ENCODE data around the gene MTHFD1L. TPM values are rescaled to one million over a fixed set of nuclear protein-coding genes. Genes with fewer than 3 reads are reported as not detected.

MTHFD1L gene
- total RNA-seq, 1 donor from 2014 or later: 107 TPM

DNA sequence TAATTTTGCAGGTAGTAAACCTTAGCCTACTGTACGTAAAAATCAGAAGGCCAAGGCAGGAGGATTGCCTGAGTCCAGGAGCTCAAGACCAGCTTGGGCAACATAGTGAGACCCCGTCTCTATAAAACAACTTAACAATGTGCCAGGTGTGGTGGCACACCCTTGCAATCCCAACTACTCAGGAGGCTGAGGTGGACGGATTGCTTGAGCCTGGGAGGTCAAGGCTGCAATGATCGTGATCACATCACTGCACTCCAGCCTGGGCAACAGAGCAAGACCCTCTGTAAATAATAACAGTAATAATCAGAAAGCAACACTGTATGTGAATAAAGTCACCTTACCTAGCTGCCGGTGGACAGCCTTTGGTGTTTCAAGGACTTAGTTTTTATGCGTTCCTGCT lies 48.9 kb downstream of the MTHFD1L start:
- no peaks in the 10 kb centered on the region for H3K27me3 Mint-ChIP-seq (ENCODE audit: low read depth, unreplicated experiment)
- H3K27ac ChIP-seq (ENCODE audit: low read depth, low read length): no peak overlapping the region
- H3K4me1 ChIP-seq (ENCODE audit: insufficient read depth, low read length): no peaks in the 10 kb centered on the region
- no peak overlapping the region for H2AFZ ChIP-seq (ENCODE audit: low read depth, low read length)
- no peaks in the 10 kb centered on the region for H3K4me1 Mint-ChIP-seq (ENCODE audit: low read depth, unreplicated experiment)
- no peak overlapping the region for H3K27ac Mint-ChIP-seq (ENCODE audit: unreplicated experiment)
- H3K9me3 Mint-ChIP-seq (ENCODE audit: unreplicated experiment): no peaks in the 10 kb centered on the region
- no peaks in the 10 kb centered on the region for H3K27me3 ChIP-seq (ENCODE audit: insufficient read depth, low read length)
- peaks cover 8% of the 10 kb centered on the region for H3K36me3 ChIP-seq (ENCODE audit: insufficient read depth, low read length)
- H3K4me2 ChIP-seq (ENCODE audit: low read length): no peak overlapping the region
- no peak overlapping the region for H3K4me3 Mint-ChIP-seq (ENCODE audit: unreplicated experiment)
- no peak overlapping the region for H3K4me3 ChIP-seq (ENCODE audit: insufficient read depth, low read depth, low read length)
- peaks cover 29% of the 10 kb centered on the region for H3K36me3 Mint-ChIP-seq (ENCODE audit: low read depth, unreplicated experiment)
- no peaks in the 10 kb centered on the region for H3K9me3 ChIP-seq (ENCODE audit: insufficient read depth, low read depth, low read length)
- TF ChIP-seq, protein P1, sequence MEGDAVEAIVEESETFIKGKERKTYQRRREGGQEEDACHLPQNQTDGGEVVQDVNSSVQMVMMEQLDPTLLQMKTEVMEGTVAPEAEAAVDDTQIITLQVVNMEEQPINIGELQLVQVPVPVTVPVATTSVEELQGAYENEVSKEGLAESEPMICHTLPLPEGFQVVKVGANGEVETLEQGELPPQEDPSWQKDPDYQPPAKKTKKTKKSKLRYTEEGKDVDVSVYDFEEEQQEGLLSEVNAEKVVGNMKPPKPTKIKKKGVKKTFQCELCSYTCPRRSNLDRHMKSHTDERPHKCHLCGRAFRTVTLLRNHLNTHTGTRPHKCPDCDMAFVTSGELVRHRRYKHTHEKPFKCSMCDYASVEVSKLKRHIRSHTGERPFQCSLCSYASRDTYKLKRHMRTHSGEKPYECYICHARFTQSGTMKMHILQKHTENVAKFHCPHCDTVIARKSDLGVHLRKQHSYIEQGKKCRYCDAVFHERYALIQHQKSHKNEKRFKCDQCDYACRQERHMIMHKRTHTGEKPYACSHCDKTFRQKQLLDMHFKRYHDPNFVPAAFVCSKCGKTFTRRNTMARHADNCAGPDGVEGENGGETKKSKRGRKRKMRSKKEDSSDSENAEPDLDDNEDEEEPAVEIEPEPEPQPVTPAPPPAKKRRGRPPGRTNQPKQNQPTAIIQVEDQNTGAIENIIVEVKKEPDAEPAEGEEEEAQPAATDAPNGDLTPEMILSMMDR (IDR thresholded peaks at IDR 0.05; ENCODE audit: insufficient read depth, low read depth, low read length): no peak
- TF ChIP-seq EZH2 (IDR thresholded peaks at IDR 0.05; ENCODE audit: insufficient read depth, low read length): no peak
- no peak overlapping the region for H3K9ac ChIP-seq (ENCODE audit: low read length)
- no peaks in the 10 kb centered on the region for H3K79me2 ChIP-seq (ENCODE audit: insufficient read depth, low read length)
- H4K20me1 ChIP-seq (ENCODE audit: insufficient read depth, low read length): no peaks in the 10 kb centered on the region
- no peak for FAIRE-seq
- no peak for DNase-seq (ENCODE audit: low read depth)

GRCh38 chr6:150915131-150915879 lies 49.8 kb downstream of the MTHFD1L start:
- Histone ChIP-seq H3K4me3 (ENCODE audit: insufficient read depth, low read depth, low read length) (no peak overlapping the region), H3K4me1 (ENCODE audit: insufficient read depth, low read length) (no peaks in the 10 kb centered on the region), H3K4me2 (ENCODE audit: low read length) (no peak overlapping the region), H3K79me2 (ENCODE audit: insufficient read depth, low read length) (no peaks in the 10 kb centered on the region), H3K9ac (ENCODE audit: low read length) (no peak overlapping the region), H3K27ac (ENCODE audit: low read depth, low read length) (peak overlapping the region; percentile 19), H2AFZ (ENCODE audit: low read depth, low read length) (no peak overlapping the region), H4K20me1 (ENCODE audit: insufficient read depth, low read length) (no peaks in the 10 kb centered on the region), H3K36me3 (ENCODE audit: insufficient read depth, low read length) (peaks cover 15% of the 10 kb centered on the region), H3K9me3 (ENCODE audit: insufficient read depth, low read depth, low read length) (no peaks in the 10 kb centered on the region), H3K27me3 (ENCODE audit: insufficient read depth, low read length) (no peaks in the 10 kb centered on the region)
- FAIRE-seq (no peak), DNase-seq (ENCODE audit: low read depth) (no peak)
- no peak overlapping the region for H3K27ac Mint-ChIP-seq (ENCODE audit: unreplicated experiment)
- no peaks in the 10 kb centered on the region for H3K27me3 Mint-ChIP-seq (ENCODE audit: low read depth, unreplicated experiment)
- no peaks in the 10 kb centered on the region for H3K4me1 Mint-ChIP-seq (ENCODE audit: low read depth, unreplicated experiment)
- H3K9me3 Mint-ChIP-seq (ENCODE audit: unreplicated experiment): no peaks in the 10 kb centered on the region
- H3K4me3 Mint-ChIP-seq (ENCODE audit: unreplicated experiment): no peak overlapping the region
- no peak for TF ChIP-seq EZH2 (IDR thresholded peaks at IDR 0.05; ENCODE audit: insufficient read depth, low read length)
- TF ChIP-seq, protein P1 (IDR thresholded peaks at IDR 0.05; ENCODE audit: insufficient read depth, low read depth, low read length): no peak
- H3K36me3 Mint-ChIP-seq (ENCODE audit: low read depth, unreplicated experiment): peaks cover 33% of the 10 kb centered on the region

DNA sequence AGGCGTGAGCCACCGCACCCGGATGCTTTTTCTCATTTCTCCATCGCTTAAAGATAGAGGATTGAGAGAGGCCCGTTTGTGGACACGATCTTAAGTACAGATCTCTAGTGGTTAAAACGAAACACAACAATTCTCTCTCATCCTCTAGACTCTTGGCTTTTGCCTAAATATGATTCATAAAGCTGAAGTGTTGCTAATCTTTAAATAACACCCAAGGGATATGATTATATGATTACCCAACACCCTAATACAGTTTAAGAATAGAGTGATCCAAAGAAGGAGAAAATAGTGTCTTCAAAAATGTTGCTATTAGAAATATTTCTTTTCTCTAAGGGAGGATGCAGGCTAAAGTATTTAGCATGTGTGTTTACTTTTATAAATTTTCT lies 50.4 kb downstream of the MTHFD1L start:
- H2AFZ ChIP-seq (ENCODE audit: low read depth, low read length): no peak overlapping the region
- FAIRE-seq (peak; percentile 45), DNase-seq (ENCODE audit: low read depth) (peak; percentile 44)
- no peaks in the 10 kb centered on the region for H4K20me1 ChIP-seq (ENCODE audit: insufficient read depth, low read length)
- Mint-ChIP-seq H3K4me1 (ENCODE audit: low read depth, unreplicated experiment) (no peaks in the 10 kb centered on the region), H3K27ac (ENCODE audit: unreplicated experiment) (no peak overlapping the region), H3K9me3 (ENCODE audit: unreplicated experiment) (no peaks in the 10 kb centered on the region), H3K36me3 (ENCODE audit: low read depth, unreplicated experiment) (peaks cover 28% of the 10 kb centered on the region), H3K27me3 (ENCODE audit: low read depth, unreplicated experiment) (no peaks in the 10 kb centered on the region), H3K4me3 (ENCODE audit: unreplicated experiment) (no peak overlapping the region)
- H3K4me3 ChIP-seq (ENCODE audit: insufficient read depth, low read depth, low read length): no peak overlapping the region
- peak overlapping the region; percentile 19 for H3K27ac ChIP-seq (ENCODE audit: low read depth, low read length)
- H3K79me2 ChIP-seq (ENCODE audit: insufficient read depth, low read length): no peaks in the 10 kb centered on the region
- no peaks in the 10 kb centered on the region for H3K27me3 ChIP-seq (ENCODE audit: insufficient read depth, low read length)
- H3K4me1 ChIP-seq (ENCODE audit: insufficient read depth, low read length): no peaks in the 10 kb centered on the region
- TF ChIP-seq, protein P1 (IDR thresholded peaks at IDR 0.05; ENCODE audit: insufficient read depth, low read depth, low read length): no peak
- no peak for TF ChIP-seq EZH2 (IDR thresholded peaks at IDR 0.05; ENCODE audit: insufficient read depth, low read length)
- H3K9me3 ChIP-seq (ENCODE audit: insufficient read depth, low read depth, low read length): no peaks in the 10 kb centered on the region
- H3K4me2 ChIP-seq (ENCODE audit: low read length): no peak overlapping the region
- H3K9ac ChIP-seq (ENCODE audit: low read length): no peak overlapping the region
- peaks cover 15% of the 10 kb centered on the region for H3K36me3 ChIP-seq (ENCODE audit: insufficient read depth, low read length)

Measured in astrocyte (in vitro differentiated cells and primary cell).